Stimulated activated CD8-positive, alpha-beta memory T cell treated with anti-CD3 and anti-CD28 coated beads, Interleukin-15, amount 100 ng/mL, for 24 hours (primary cell): Measurements from ENCODE around the gene EWSR1.

Experiments used
- DNase-seq: peaks from one replicate; pipeline ENCODE4 v3.0.0-alpha.2; 2020; ENCODE audit warnings: low read depth

EWSR1 gene

DNA sequence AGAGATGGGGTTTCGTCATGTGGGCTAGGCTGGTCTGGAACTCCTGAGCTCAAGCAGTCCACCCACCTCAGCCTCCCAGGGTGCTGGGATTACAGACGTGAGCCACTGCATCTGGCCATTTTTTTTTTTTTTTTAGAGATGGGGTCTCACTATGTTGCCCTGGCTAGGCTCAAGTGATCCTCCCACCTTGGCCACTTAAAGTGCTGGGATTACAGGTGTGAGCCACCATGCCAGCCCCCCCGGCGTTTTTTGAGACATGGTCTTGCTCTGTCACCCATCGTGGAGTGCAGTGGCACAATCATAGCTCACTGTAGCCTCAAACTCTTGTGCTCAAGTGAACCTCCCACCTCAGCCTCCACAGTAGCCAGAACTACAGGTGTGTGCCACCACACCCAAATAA is 16.8 kb upstream of the EWSR1 start:
- no peak for DNase-seq

DNA sequence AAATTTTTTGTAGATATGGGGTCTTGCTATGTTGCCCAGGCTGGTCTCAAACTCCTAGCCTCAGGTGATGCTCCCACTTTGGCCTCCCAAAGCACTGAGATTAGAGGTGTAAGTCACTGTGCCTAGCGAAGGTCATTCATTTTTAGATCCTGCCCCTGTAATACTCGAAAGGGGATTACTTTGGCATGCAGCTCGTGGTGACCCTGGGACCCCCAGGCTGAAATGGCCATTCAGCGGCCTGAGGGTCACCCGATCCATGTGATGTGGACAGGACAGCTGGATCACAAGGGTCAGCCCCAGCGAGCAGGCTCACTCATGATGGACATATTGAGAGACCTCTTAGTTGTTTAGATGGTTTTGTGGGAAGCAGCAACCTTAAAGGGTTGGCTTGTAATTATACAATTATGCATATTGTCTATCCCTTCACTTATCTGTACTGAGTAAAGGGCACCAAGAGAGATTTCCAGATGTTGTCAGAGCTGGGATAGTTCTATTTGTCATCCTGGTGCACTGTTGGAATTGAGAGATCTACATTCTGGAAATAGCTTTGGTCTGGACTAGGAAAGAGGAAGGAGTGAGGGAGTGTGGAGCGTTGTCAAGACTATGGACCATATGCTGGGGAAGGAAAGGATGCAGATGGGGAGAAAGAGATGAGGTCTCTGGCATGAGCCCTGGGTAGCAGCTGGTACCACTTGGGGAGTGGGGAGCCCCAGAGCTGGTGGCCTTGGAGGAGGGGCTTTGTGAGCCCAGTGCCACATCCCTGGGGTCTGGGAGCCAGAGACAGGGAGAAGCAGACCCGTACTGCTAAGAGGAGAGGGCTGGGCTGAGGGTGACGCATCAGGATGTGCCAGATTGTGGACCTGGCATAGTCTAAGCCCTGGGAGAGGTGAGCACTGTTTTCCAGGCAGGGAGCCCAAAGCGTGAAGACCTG is 15.8 kb upstream of the EWSR1 start:
- DNase-seq: no peak

DNA sequence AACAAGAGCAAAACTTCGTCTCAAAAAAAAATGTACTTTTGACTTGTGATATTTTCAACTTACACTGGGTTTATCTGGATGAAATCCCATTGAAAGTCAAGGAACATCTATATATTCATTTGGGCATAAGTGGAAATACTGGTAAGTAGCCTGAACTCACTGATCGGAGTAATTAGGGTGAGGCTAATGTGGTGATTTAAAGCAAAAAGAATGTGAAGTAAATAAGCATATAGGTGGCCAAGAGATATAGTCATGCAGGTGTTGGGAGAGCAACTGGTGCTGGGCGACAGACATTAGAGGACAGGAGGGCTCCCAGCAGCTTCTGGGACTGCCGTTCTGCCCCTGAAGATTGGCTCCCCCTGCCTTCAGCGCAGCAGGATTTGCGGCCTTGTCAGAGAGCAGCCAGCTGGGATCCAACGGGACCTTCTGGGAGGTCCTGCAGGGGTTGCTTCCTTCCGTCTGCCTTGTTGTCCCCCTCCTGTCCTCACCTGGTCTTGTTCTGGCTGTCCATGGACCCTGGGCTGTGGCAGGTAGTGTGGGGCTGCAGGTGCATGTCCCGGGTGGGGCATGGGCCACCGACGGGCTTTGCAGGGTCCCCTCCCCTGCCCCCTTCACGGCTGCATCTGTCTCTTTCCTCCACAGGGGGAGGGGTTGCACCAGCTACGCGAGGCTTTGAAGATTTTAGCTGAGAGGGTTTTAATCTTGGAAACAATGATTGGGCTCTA is 14.3 kb upstream of the EWSR1 start:
- no peak for DNase-seq

DNA sequence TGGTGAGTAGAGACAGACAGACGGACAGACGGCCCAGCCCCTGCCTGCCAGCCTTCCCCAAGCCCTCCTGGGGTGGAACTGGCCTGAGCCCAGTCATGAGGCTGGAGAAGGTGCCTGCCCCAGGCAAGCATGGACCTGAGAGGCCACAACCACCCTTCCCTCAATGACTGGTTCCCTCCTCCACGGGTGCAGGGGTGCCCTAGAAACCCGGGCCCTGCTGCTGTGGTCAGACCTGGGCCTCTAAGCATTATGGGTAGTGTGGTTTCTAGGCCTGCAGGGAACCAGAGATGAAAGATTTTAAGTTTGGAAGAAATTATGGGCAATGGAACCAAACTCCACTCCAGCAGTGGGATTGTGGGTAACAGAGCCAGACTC is 13.8 kb upstream of the EWSR1 start:
- DNase-seq: no peak

DNA sequence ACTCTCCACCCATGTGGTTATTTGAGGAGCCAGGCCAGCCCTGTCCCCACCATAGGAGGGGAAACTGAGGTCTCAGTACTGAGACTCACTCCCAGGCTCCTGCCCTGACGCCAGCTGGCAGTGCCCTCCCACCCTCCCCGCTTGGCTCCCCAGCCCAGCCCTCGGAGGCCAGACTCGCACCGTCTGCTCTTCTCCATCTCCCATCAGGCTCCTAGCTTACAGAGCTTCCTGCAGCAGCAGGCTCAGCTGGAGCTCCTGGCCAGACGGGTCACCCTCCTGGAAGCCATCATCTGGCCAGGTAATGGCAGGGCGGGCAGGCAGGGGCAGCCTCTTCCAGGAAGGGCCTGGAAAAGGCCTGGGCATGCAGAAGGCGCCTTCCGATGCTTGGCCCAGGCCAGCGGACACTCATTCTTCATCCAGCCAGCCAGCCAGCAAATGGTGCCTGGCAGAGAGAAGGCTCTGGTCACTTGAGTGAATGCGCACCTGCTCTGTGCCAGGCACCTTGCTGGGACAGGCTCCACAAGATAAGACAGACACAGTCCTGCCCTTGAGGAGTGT is 12.9 kb upstream of the EWSR1 start:
- DNase-seq: no peak

DNA sequence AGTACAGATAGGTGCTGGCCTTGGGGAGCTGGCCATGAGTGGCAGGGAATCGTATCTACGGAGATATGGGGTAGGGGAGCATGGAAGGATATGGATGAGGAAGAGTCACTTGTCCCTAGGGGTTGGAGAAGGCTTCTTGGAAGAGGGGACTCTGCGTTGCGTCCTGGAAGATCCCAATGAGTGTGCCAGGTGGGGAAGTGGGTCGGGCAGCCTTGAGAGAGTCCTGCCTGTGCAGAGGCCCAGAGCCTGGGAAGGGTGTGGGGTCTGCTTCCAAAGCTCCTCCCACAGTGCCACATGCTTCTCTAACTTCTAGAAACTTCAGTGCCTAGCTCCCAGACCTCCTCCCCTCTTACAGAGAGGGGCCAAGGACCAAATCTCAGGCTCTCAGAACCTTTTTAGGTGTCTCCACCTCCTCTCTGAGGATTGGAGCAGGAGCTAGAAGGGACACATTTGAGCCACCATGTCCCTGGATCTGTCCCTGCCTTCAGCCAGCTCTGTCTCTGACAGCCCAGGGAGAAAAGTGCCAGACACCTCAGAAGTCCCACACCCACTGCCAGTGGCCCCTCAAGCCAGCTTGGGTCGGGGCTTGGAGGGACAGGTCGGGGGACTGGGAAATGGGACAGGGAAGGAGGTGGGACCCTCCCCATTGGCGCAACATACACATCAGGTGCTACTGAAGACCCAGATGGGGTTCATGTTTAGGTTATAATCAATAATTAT is 11.3 kb upstream of the EWSR1 start:
- no peak for DNase-seq

DNA sequence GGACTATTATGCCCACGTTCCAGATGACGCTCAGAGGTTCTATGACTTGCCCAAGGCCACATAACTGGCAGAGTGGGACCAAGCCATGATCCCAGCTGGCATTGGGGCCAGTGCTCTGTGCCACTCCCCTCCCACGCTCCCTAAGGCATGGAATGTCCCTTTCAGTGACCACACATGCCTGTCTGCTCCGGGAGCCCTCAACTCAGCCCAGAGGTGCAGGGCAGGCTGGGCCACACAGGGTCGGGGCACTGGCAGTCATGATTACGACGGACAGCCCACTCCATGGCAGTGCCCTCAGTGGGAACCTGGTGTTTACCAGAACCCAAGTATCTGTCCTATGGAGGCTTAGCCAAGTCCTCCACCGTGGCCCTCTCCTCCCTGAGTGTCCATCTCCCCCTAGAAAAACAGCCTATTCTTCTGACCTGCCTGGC is 10.3 kb upstream of the EWSR1 start:
- no peak for DNase-seq

DNA sequence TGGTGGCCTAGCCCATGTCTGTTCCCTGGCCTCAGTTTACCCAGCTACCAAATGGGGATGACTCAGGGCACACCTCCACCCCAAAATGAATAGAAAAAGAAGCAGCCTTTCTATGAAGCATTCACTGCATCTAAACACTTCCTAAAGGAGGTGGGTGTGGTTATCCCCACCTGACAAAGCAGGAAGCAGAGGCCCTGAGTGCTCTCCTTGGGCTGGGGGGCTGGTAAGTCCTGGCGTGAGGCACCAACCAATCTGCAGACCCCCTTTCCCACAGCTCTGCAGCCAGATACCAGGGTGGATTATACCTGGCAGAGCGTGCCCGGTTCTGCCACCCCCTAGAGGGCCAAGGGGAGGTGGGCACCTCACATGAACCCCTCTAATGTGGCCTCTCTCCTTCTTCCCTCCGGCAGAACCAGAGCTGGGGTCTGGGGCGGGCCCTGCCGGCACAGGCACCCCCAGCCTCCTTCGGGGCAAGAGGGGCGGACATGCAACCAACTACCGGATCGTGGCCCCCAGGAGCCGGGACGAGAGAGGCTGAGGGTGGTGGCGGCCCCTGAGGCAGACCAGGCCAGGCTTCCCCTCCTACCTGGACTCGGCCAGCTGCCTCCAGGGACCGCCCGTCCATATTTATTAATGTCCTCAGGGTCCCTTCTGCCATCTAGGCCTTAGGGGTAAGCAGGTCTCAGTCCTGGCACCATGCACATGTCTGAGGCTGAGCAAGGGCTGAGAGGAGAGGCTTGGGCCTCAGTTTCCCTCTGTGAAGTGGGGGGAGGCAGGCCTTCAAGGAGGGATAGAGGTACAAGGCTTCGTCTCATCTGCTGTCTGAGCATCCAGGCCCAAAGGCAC is 9.4 kb upstream of the EWSR1 start:
- DNase-seq: no peak

DNA sequence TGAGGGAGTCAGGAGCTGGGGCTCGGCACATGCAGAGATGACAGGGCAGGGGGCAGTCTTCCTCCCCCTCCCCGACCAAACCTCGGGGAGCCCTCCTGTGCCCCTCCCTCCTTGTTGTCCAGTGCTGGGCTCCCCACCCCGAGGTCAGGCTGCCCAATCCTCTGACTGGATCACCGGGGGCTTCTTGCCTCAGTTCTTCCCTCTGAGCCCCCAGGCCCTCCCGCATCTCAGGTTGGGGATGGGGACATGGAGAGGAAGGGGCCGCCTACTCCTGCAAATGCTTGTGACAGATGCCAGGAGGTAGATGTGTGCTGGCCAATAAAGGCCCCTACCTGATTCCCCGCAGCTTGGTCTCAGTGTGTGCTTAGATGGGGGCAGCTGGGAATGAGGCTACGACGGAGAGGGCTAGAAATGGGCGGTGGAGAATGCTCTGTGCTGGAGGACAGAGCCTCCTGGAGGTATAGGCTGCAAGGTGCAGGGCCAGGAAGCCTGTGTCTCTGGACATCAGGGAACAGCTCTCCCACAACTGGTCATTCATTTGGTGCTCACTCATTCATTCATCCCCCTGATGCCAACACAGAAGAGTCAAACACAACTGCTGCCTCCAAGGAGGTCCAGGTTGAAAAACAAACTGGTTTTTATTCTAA is 8.7 kb upstream of the EWSR1 start:
- no peak for DNase-seq

DNA sequence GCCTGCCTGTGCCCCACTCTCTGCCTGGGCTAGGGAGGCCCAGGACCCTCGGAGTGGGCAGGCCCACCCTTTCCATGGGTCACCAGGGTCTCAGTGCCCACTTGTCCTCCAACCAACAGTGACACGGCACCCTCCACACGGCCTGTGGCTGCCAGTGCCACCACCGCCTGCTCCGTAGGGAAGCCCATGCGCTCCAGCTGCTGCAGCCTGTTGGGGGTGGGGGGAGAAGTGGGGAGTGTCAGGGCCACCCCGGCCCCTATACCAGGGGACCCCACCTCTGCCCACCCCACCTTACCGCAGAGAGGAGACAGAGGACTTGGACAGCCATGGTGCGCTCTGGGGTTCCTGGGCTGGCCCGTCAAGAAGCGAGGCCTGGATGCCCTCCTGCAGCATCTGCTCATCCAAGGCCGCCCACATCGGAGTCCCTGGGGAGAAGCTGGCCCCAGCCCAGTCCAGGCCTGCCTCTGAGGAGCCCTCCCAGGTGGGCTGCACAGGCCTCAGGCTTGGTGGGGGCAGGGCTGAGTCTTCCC is 8.0 kb upstream of the EWSR1 start:
- DNase-seq: no peak

DNA sequence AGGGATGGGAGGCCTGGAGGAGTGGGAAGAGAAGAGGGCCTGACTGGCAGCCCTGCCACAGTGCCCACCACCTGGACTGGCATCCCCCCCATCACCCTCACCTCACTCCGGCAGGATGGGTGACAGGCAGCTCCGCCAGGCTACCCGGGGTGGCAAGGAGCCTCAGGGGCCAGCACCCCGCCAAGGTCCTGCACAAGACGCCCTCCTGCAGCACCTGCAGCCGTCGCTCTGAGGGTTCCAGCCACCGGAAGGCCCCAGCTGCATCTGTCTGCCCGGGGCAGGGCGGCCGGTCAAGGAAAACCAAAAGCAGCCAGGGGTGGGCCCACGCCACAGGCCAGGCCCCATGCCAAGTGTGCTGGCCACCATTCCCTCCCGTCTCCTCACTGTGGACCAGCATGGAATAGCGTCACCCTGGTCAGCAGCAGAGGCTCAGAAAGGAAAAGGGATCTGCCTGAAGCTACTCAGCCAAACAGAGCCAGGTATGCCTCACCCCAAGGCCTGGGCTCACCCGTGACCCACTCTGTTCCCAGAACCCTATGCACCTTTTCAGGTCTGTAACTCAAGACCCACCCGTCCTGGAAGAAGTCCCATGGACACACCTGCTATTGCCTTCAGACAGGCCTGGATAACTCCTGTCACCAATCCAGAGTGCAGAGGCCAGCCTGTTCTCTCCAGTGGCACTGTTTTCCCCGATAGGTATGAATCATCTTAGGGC is 7.3 kb upstream of the EWSR1 start:
- no peak for DNase-seq

DNA sequence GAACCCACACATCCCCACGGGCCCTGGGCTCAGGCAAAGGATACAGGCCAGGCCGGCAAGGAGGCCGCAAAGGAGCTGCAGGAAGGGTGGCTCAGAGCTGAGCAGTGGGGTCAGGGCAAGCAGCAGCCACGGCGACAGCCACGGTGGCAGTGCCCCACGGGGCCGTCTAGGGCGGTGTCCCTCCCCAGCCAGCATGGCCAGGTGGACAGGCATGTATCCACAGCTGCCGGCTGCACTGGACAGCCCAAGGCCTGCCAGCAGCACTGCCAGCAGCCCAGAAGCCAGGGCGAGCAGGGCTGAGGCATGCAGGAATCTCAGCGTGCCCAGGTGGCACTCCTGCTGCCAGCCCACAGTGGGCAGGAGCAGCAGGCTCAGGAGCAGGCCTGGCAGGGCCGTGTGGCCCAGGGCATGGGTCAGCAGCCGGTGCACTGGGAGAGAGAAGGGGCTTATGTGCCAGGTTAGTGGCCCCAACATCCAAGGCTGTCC is 4.2 kb upstream of the EWSR1 start:
- no peak for DNase-seq

DNA sequence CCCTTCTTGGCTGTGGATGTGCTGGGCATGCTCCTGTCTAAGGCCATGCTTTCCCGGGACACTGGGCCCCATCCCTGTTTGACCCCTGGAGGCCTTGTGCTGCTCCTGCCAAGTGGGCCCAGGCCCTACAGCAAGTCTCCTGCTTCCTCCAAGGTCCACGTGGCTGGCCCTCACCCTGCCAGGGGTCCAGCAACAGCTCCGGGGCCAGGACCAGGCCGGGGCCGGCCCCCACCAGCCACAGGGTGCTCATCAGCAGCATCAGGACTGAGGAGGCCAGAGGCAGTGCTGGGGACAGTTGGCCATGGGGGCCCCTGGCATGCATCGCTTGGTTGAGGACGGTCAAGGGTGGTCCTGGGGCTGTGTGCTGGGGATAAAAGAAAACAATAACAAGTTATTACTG is 2.8 kb upstream of the EWSR1 start:
- DNase-seq: no peak

DNA sequence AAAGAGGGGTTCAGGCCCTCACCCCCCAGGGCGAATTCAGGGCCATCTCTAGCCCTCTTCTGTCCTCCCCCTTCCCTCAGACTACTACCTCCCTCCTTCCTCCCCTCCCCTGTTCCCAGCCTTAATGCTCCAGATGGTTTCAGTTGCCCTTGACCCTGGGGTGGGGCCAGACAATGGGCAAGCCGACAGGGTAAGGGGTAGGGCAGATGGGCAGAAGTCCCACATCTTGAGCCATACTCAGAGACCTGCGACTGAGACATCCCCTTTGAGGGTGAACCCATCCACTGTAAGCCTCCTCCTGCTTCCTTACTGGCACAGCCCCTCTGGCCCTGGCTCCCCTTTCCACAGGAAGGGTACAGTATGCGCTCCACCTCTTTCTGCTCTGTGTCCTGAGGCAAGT is 2.1 kb upstream of the EWSR1 start:
- DNase-seq: no peak

DNA sequence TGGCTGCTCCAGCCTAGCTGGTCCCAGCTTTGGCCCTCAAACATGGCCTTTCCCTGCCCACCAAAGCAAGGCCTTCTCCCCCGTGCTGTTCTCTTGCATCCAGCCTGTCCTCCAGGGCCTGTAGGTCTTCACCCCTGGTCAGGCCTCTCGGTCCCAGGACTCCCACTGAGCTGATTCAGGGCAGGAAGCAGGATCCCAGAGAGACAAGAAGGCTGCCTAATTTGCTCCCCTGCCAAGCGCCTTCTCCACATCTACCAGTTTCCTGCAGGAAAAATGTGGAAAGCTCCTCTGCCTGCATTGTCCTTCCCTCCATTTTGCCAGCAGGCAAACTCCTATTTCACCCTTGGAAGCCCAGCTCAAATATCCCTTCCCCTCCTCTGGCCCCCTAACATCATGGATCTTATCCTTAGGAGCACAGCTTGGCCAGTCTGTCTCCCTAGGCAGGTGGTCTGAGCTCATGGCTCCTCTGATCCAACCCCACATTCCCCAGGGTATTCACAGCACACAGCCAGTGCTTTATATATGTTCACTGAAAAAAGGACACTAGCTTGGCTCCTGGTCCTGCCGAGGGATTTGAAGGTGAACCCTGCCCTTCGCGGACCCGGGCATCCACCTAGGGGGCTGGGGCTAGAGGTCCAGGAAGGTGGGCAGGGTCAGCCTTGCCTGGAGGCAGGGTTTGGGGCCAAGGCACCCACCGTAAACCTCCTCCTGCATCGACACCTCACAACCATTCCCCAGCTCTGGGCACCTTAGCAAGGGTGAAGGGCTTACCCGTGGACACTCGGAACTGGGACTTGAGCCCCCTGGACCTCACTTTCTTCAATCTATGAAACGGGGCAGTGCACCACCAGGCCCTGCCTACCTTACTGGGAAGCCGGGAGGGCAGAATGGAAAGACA is 1.3 kb upstream of the EWSR1 start:
- DNase-seq: no peak

DNA sequence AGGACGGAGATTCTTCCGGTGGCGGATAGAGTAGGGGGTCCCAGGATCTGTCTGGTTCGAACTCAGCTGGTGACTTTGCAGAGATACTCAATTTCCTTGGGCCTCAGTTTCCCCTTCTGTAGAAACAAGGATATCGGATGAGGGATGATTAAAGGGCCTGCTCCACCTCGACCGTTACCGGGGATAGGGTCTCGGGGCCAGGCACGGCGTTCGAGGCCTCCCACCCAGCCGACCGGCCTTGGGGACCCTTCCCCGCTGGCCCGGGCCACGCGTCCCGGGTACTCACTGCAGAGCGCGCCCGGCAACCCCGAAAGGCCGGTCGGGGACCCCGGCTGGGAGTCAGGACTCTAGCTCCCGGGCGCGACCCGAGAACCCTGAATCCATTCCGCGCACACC is 608 bp upstream of the EWSR1 start:
- DNase-seq: no peak

DNA sequence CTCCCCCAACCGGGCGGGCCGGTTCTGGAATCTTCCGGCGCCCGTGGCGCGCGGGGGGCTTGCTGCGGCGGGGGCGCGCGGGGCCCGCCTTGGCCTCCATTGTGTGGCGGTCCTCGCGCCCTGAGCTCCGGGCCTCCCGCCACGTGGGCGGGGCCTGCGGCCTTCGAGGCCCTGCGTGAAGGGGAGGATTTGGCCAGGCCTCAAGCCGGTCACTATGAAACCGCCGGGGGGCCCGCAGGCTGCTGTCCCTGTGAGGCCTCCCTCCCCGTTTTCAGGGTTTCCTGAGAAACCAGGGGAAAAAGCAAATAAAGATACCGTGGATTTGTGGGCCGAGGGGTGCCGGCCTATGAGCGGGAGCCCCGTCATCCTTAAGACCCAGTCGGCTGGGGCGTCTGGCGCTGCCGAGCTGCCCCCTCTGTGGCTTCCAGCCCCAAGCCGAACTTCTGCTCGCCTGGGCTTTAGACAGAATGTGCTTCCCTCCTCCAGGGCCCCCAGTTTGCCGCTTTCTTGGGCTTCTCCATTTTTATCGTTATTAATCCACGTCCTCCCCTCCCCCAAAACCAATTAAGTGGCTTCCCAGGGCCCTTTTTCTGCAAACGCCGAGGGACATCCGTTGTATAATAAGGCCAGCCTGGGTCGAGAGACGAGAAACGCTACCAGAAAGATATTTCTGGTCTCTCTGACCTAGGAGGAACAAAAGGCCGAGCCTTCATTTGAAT is 602 bp downstream of the EWSR1 start:
- DNase-seq: no peak

DNA sequence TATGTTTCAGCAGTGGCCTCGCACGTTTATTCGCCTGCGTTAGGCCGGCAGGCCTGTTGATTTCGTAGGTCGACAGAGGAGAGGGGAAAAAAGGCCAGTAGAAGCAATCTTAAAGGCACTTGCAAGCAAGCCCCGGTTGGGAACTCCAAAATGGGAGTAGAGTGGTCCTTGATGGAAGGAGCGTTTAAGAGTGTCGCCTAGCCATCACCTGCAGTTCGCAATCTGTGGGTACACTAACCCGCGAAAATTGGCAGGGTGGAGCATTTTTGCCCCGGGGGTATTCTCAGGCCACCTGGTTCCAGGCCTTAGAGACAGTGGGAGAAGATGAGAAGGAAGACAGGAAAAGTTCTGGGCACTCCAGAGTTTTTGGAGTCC is 1.1 kb downstream of the EWSR1 start:
- DNase-seq: no peak
